ENCODE results near the gene SCGB1D2. TPM values are rescaled to one million over a fixed set of nuclear protein-coding genes. Genes with fewer than 3 reads are reported as not detected.

The SCGB1D2 gene
- total RNA-seq, 1 experiment from 2014 or later = not detected

DNA sequence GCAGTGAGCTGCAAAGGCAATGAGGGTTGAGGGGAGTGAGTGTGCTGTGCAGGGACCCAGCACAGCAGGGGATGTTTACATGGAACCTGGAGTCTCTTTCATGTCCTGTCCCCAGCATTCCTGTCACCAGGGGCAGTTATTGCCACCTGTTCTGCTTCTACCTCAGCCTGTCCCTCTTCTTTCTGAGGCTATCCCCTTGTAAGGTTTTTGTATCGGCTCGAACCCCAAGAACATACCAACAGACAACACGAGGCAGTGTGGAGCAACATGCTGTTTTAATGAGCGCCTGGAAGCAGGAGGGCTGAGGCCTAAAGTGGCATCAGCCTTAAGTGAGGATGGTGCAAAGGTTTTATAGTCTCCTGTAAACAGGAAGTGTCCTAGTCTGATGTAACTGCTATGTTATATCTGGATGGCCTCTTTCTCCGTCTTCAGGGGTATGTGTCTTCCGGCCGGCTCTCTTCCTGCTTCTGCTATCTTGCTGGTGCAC lies 31.8 kb downstream of the SCGB1D2 start:
- H3K27ac ChIP-seq = no peak overlapping the region
- H3K4me3 ChIP-seq = no peak overlapping the region
- H3K36me3 ChIP-seq = no peaks in the 10 kb centered on the region
- no peaks in the 10 kb centered on the region for H3K27me3 ChIP-seq
- H3K4me1 ChIP-seq = no peaks in the 10 kb centered on the region
- H3K9me3 ChIP-seq (replicated peaks) = no peaks in the 10 kb centered on the region
- DNase-seq = no peak

- no peak overlapping the region for H3K4me3 ChIP-seq
- H3K27ac ChIP-seq = no peak overlapping the region
- H3K4me1 ChIP-seq = no peaks in the 10 kb centered on the region
- DNase-seq = no peak
- peaks cover 6% of the 10 kb centered on the region for H3K9me3 ChIP-seq (replicated peaks)
- H3K27me3 ChIP-seq = no peaks in the 10 kb centered on the region
- H3K36me3 ChIP-seq = no peaks in the 10 kb centered on the region
Observed at GRCh38 chr11:62280452-62280851, 38.4 kb downstream of the SCGB1D2 start.

Other genes with a start within 250 kb of the SCGB1D2 start
- 111 and 118 TPM in 2 replicates for gene INCENP, start 118.2 kb upstream of the SCGB1D2 start, total RNA-seq (2014; rRNA removed; shearing (Covaris generic))
- gene SCGB1D1, start 52.0 kb upstream of the SCGB1D2 start, total RNA-seq (2014; rRNA removed; shearing (Covaris generic)) = not detected in 2 replicates
- not detected in 2 replicates for gene SCGB2A1, start 33.6 kb upstream of the SCGB1D2 start, total RNA-seq (2014; rRNA removed; shearing (Covaris generic))
- gene SCGB2A2, start 27.9 kb downstream of the SCGB1D2 start, total RNA-seq (2014; rRNA removed; shearing (Covaris generic)) = not detected in 2 replicates
- gene SCGB1D4, start 56.8 kb downstream of the SCGB1D2 start, total RNA-seq (2014; rRNA removed; shearing (Covaris generic)) = not detected in 2 replicates
- gene ASRGL1, start 95.2 kb downstream of the SCGB1D2 start, total RNA-seq (2014; rRNA removed; shearing (Covaris generic)) = 17.4 and 22.6 TPM in 2 replicates
- not detected in 2 replicates for gene SCGB1A1, start 176.8 kb downstream of the SCGB1D2 start, total RNA-seq (2014; rRNA removed; shearing (Covaris generic))